ENCODE results near the gene PCDHA3.
"Not testable (repeated sequence)": the region's sequence is repeated elsewhere in the genome, so short reads cannot be mapped to it uniquely, and the experiment has no call there.

The PCDHA3 gene

GRCh38 chr5:140796072-140796717 is 4.7 kb upstream of the PCDHA3 start:
- H3K4me3 ChIP-seq (ENCODE audit: low read length); H3K27me3 ChIP-seq (ENCODE audit: insufficient read depth, low read length); H3K27ac ChIP-seq (ENCODE audit: low read length); H3K9ac ChIP-seq (ENCODE audit: low read depth, low read length); H3K4me1 ChIP-seq (ENCODE audit: insufficient read depth, low read length); H3K36me3 ChIP-seq (ENCODE audit: insufficient read depth, low read depth, low read length): not testable (repeated sequence)
- peaks cover 70% of the 10 kb centered on the region for H3K9me3 ChIP-seq (ENCODE audit: insufficient read depth, low read depth, low read length)

GRCh38 chr5:140796718-140797095 is 4.2 kb upstream of the PCDHA3 start:
- peaks cover 71% of the 10 kb centered on the region for H3K9me3 ChIP-seq (ENCODE audit: insufficient read depth, low read depth, low read length)
- no peak overlapping the region for H3K9ac ChIP-seq (ENCODE audit: low read depth, low read length)
- no peaks in the 10 kb centered on the region for H3K4me1 ChIP-seq (ENCODE audit: insufficient read depth, low read length)
- H3K36me3 ChIP-seq (ENCODE audit: insufficient read depth, low read depth, low read length): no peaks in the 10 kb centered on the region
- H3K27ac ChIP-seq (ENCODE audit: low read length): no peak overlapping the region
- H3K4me3 ChIP-seq (ENCODE audit: low read length): no peak overlapping the region
- no peaks in the 10 kb centered on the region for H3K27me3 ChIP-seq (ENCODE audit: insufficient read depth, low read length)

GRCh38 chr5:140801494-140801841 is 611 bp downstream of the PCDHA3 start:
- Histone ChIP-seq H3K4me1 (ENCODE audit: insufficient read depth, low read length) (no peaks in the 10 kb centered on the region), H3K27ac (ENCODE audit: low read length) (no peak overlapping the region), H3K36me3 (ENCODE audit: insufficient read depth, low read depth, low read length) (no peaks in the 10 kb centered on the region), H3K27me3 (ENCODE audit: insufficient read depth, low read length) (no peaks in the 10 kb centered on the region), H3K4me3 (ENCODE audit: low read length) (no peak overlapping the region), H3K9ac (ENCODE audit: low read depth, low read length) (no peak overlapping the region), H3K9me3 (ENCODE audit: insufficient read depth, low read depth, low read length) (peaks cover 69% of the 10 kb centered on the region; the same call in 1 of the 2 replicates)

- not testable (repeated sequence) for H3K27me3 ChIP-seq (ENCODE audit: insufficient read depth, low read length); H3K4me1 ChIP-seq (ENCODE audit: insufficient read depth, low read length); H3K36me3 ChIP-seq (ENCODE audit: insufficient read depth, low read depth, low read length); H3K9ac ChIP-seq (ENCODE audit: low read depth, low read length); H3K27ac ChIP-seq (ENCODE audit: low read length); H3K4me3 ChIP-seq (ENCODE audit: low read length)
- peaks cover 67% of the 10 kb centered on the region; the same call in 1 of the 2 replicates for H3K9me3 ChIP-seq (ENCODE audit: insufficient read depth, low read depth, low read length)
Observed at GRCh38 chr5:140802381-140802780, 1.5 kb downstream of the PCDHA3 start.

GRCh38 chr5:140802781-140803271 is 2.0 kb downstream of the PCDHA3 start:
- H3K9ac ChIP-seq (ENCODE audit: low read depth, low read length): no peak overlapping the region
- no peak overlapping the region for H3K27ac ChIP-seq (ENCODE audit: low read length)
- H3K4me3 ChIP-seq (ENCODE audit: low read length): no peak overlapping the region
- no peaks in the 10 kb centered on the region for H3K36me3 ChIP-seq (ENCODE audit: insufficient read depth, low read depth, low read length)
- H3K9me3 ChIP-seq (ENCODE audit: insufficient read depth, low read depth, low read length): peaks cover 63% of the 10 kb centered on the region; the same call in 1 of the 2 replicates
- H3K4me1 ChIP-seq (ENCODE audit: insufficient read depth, low read length): no peaks in the 10 kb centered on the region
- no peaks in the 10 kb centered on the region for H3K27me3 ChIP-seq (ENCODE audit: insufficient read depth, low read length)

- Histone ChIP-seq H3K9ac (ENCODE audit: low read depth, low read length) (no peak within 1 kb of the TSS), H3K27ac (ENCODE audit: low read length) (no peak within 1 kb of the TSS), H3K9me3 (ENCODE audit: insufficient read depth, low read depth, low read length) (peaks cover 32% of the 10 kb centered on the region; the same call in 1 of the 2 replicates), H3K36me3 (ENCODE audit: insufficient read depth, low read depth, low read length) (no peaks in the 10 kb centered on the region), H3K4me3 (ENCODE audit: low read length) (peak within 1 kb of the TSS; percentile 38), H3K4me1 (ENCODE audit: insufficient read depth, low read length) (no peaks in the 10 kb centered on the region), H3K27me3 (ENCODE audit: insufficient read depth, low read length) (no peaks in the 10 kb centered on the region)
Observed at GRCh38 chr5:140806834-140807775, 6.2 kb downstream of the PCDHA3 start, which contains the start of gene PCDHA4. Gene PCDHA4 (plus strand): TSS chr5:140807068.

- not testable (repeated sequence) for H3K27me3 ChIP-seq (ENCODE audit: insufficient read depth, low read length); H3K4me3 ChIP-seq (ENCODE audit: low read length); H3K36me3 ChIP-seq (ENCODE audit: insufficient read depth, low read depth, low read length); H3K27ac ChIP-seq (ENCODE audit: low read length); H3K4me1 ChIP-seq (ENCODE audit: insufficient read depth, low read length); H3K9ac ChIP-seq (ENCODE audit: low read depth, low read length)
- H3K9me3 ChIP-seq (ENCODE audit: insufficient read depth, low read depth, low read length): peaks cover 29% of the 10 kb centered on the region; the same call in 1 of the 2 replicates
Observed at GRCh38 chr5:140808241-140808888, 7.5 kb downstream of the PCDHA3 start.

GRCh38 chr5:140808889-140809291 is 8.0 kb downstream of the PCDHA3 start:
- H3K27ac ChIP-seq (ENCODE audit: low read length): no peak overlapping the region

GRCh38 chr5:140821375-140822280 is 20.8 kb downstream of the PCDHA3 start, which contains the start of gene PCDHA5:
Gene PCDHA5 (plus strand): TSS chr5:140821613.
- Histone ChIP-seq H3K27me3 (ENCODE audit: insufficient read depth, low read length) (no peaks in the 10 kb centered on the region), H3K4me1 (ENCODE audit: insufficient read depth, low read length) (no peaks in the 10 kb centered on the region), H3K4me3 (ENCODE audit: low read length) (no peak within 1 kb of the TSS), H3K9ac (ENCODE audit: low read depth, low read length) (no peak within 1 kb of the TSS), H3K9me3 (ENCODE audit: insufficient read depth, low read depth, low read length) (peaks cover 50% of the 10 kb centered on the region; the same call in 1 of the 2 replicates), H3K36me3 (ENCODE audit: insufficient read depth, low read depth, low read length) (no peaks in the 10 kb centered on the region), H3K27ac (ENCODE audit: low read length) (no peak within 1 kb of the TSS)

More at GRCh38 chr5:140808889-140809291, 8.0 kb downstream of the PCDHA3 start:
- Histone ChIP-seq H3K36me3 (ENCODE audit: insufficient read depth, low read depth, low read length) (no peaks in the 10 kb centered on the region), H3K27me3 (ENCODE audit: insufficient read depth, low read length) (no peaks in the 10 kb centered on the region), H3K4me1 (ENCODE audit: insufficient read depth, low read length) (no peaks in the 10 kb centered on the region), H3K4me3 (ENCODE audit: low read length) (no peak overlapping the region), H3K9ac (ENCODE audit: low read depth, low read length) (no peak overlapping the region), H3K9me3 (ENCODE audit: insufficient read depth, low read depth, low read length) (peaks cover 24% of the 10 kb centered on the region; the same call in 1 of the 2 replicates)

- Histone ChIP-seq H3K36me3 (ENCODE audit: insufficient read depth, low read depth, low read length) (no peaks in the 10 kb centered on the region), H3K4me3 (ENCODE audit: low read length) (no peak overlapping the region), H3K9me3 (ENCODE audit: insufficient read depth, low read depth, low read length) (peaks cover 48% of the 10 kb centered on the region; the same call in 1 of the 2 replicates), H3K27me3 (ENCODE audit: insufficient read depth, low read length) (no peaks in the 10 kb centered on the region), H3K4me1 (ENCODE audit: insufficient read depth, low read length) (no peaks in the 10 kb centered on the region), H3K27ac (ENCODE audit: low read length) (no peak overlapping the region), H3K9ac (ENCODE audit: low read depth, low read length) (no peak overlapping the region)
Observed at GRCh38 chr5:140822281-140822629, 21.4 kb downstream of the PCDHA3 start.

- H3K27ac ChIP-seq (ENCODE audit: low read length); H3K9ac ChIP-seq (ENCODE audit: low read depth, low read length); H3K36me3 ChIP-seq (ENCODE audit: insufficient read depth, low read depth, low read length); H3K4me3 ChIP-seq (ENCODE audit: low read length); H3K4me1 ChIP-seq (ENCODE audit: insufficient read depth, low read length); H3K27me3 ChIP-seq (ENCODE audit: insufficient read depth, low read length): not testable (repeated sequence)
- peaks cover 48% of the 10 kb centered on the region; the same call in 1 of the 2 replicates for H3K9me3 ChIP-seq (ENCODE audit: insufficient read depth, low read depth, low read length)
Observed at GRCh38 chr5:140822969-140823368, 22.1 kb downstream of the PCDHA3 start.

Measured in iPS-20b (cell line).